ENCODE results near the gene NREP. TPM values are rescaled to one million over a fixed set of nuclear protein-coding genes. Genes with fewer than 3 reads are reported as not detected.

Gene NREP
- total RNA-seq (2021): 160 to 172 TPM (median 168 TPM) in 3 replicates
- Bru-seq, nascent RNA: percentile 69 among the genes with signal in this experiment
- long read RNA-seq, experiment 1, transcript NREP-206 (3 exons, 2,304 nt): minor isoform, 8 of 593 reads
- long read RNA-seq, experiment 1, transcript NREP-201 (4 exons, 2,013 nt): major isoform, 306 of 593 reads
- long read RNA-seq, experiment 1, transcript NREP-214 (3 exons, 577 nt): minor isoform, 35 of 593 reads
- long read RNA-seq, experiment 1, transcript NREP-202 (5 exons, 2,581 nt): minor isoform, 150 of 593 reads
- long read RNA-seq, experiment 1, partial matches to known transcripts: 11 of 593 reads
- long read RNA-seq, experiment 1, other reads (novel, unspliced or antisense): 62 of 593 reads
- long read RNA-seq, experiment 2, transcript NREP-202 (5 exons, 2,581 nt): minor isoform, 26 of 292 reads
- long read RNA-seq, experiment 2, transcript NREP-214 (3 exons, 577 nt): minor isoform, 22 of 292 reads
- long read RNA-seq, experiment 2, transcript NREP-201 (4 exons, 2,013 nt): major isoform, 110 of 292 reads
- long read RNA-seq, experiment 2, transcript NREP-206 (3 exons, 2,304 nt): minor isoform, 20 of 292 reads
- long read RNA-seq, experiment 2, partial matches to known transcripts: 8 of 292 reads
- long read RNA-seq, experiment 2, other reads (novel, unspliced or antisense): 104 of 292 reads
- long read RNA-seq, experiment 3, transcript NREP-214 (3 exons, 577 nt): minor isoform, 38 of 631 reads
- long read RNA-seq, experiment 3, transcript NREP-223 (5 exons, 801 nt): minor isoform, 7 of 631 reads
- long read RNA-seq, experiment 3, transcript NREP-201 (4 exons, 2,013 nt): major isoform, 537 of 631 reads
- long read RNA-seq, experiment 3, transcript NREP-206 (3 exons, 2,304 nt): minor isoform, 8 of 631 reads
- long read RNA-seq, experiment 3, partial matches to known transcripts: 5 of 631 reads
- long read RNA-seq, experiment 3, other reads (novel, unspliced or antisense): 25 of 631 reads

- Mint-ChIP-seq H3K4me3 (peak within 1 kb of the TSS; percentile 95), H3K4me1 (peaks cover 48% of the 10 kb centered on the region), H3K36me3 (peaks cover 10% of the 10 kb centered on the region), H3K27me3 (ENCODE audit: low read depth) (no peaks in the 10 kb centered on the region), H3K9me3 (no peaks in the 10 kb centered on the region), H3K27ac (peak within 1 kb of the TSS; percentile 99)
- no peak for DNase-seq (ENCODE audit: low spot score)
- ATAC-seq: peak; percentile 19; the same call in 1 of the 2 replicates
- POLR2A ChIA-PET: interaction anchor here (0.6 to 1.7 kb wide), 7 partner anchors 10 to 404 kb away, joined by 3 to 6 read pairs (median 3); no protein-coding TSS in a partner anchor
- CTCF ChIA-PET: interaction anchor here (0.7 to 1.5 kb wide), 2 partner anchors 71 to 206 kb away, joined by 3 to 4 read pairs; no protein-coding TSS in a partner anchor
- TF ChIP-seq JAZF1 (CRISPR knock-in tag; IDR thresholded peaks at IDR 0.05) (no peak), NR1H2 (CRISPR knock-in tag; IDR thresholded peaks at IDR 0.05) (no peak), ZNF317 (CRISPR knock-in tag; IDR thresholded peaks at IDR 0.05; ENCODE audit: borderline replicate concordance, low read depth) (no peak), AR (CRISPR knock-in tag; IDR thresholded peaks at IDR 0.05) (no peak), E2F4 (CRISPR knock-in tag; IDR thresholded peaks at IDR 0.05; ENCODE audit: borderline replicate concordance, low read depth) (no peak), GRHL2 (CRISPR knock-in tag; IDR thresholded peaks at IDR 0.05; ENCODE audit: insufficient replicate concordance, severe bottlenecking) (no peak), ATF6 (CRISPR knock-in tag; IDR thresholded peaks at IDR 0.05) (no peak), CBFB (CRISPR knock-in tag; IDR thresholded peaks at IDR 0.05; ENCODE audit: low read depth) (no peak), ESRRA (CRISPR knock-in tag; IDR thresholded peaks at IDR 0.05; ENCODE audit: borderline replicate concordance) (no peak)
Measured at GRCh38 chr5:111756581-111757354, at the start of gene NREP. TSS of gene NREP (minus strand) at chr5:111757194. CDS start at chr5:111755772, 1,422 bp downstream.

- DNase-seq (ENCODE audit: low spot score) (no peak), ATAC-seq (0 out of 2 replicates have a peak, but pooled peaks have one; percentile 30)
- Mint-ChIP-seq H3K9me3 (no peaks in the 10 kb centered on the region), H3K36me3 (no peaks in the 10 kb centered on the region), H3K27ac (no peak overlapping the region), H3K4me1 (peaks cover 11% of the 10 kb centered on the region), H3K4me3 (no peak overlapping the region), H3K27me3 (ENCODE audit: low read depth) (no peaks in the 10 kb centered on the region)
- POLR2A ChIA-PET: no interaction called here
- TF ChIP-seq NR2C2 (CRISPR knock-in tag; IDR thresholded peaks at IDR 0.05) (no peak), OVOL2 (CRISPR knock-in tag; IDR thresholded peaks at IDR 0.05; ENCODE audit: borderline replicate concordance) (no peak), STAT6 (CRISPR knock-in tag; conservative IDR thresholded peaks at IDR 0.05; ENCODE audit: low read depth) (no peak), ZNF671 (CRISPR knock-in tag; IDR thresholded peaks at IDR 0.05) (no peak), NR1H2 (CRISPR knock-in tag; IDR thresholded peaks at IDR 0.05) (no peak), ZMAT4 (CRISPR knock-in tag; IDR thresholded peaks at IDR 0.05) (no peak), CBFB (CRISPR knock-in tag; IDR thresholded peaks at IDR 0.05; ENCODE audit: low read depth) (no peak), ZNF138 (CRISPR knock-in tag; conservative IDR thresholded peaks at IDR 0.05) (no peak)
- CTCF ChIA-PET: no interaction called here
Measured at GRCh38 chr5:111806753-111807152, 49.8 kb upstream of the NREP start.

All from WTC11 (cell line).